ENCODE results near the gene RHOG. TPM values are rescaled to one million over a fixed set of nuclear protein-coding genes. Genes with fewer than 3 reads are reported as not detected.

Gene RHOG
- total RNA-seq, 1 donor from 2014 or later = 5.5 TPM

- no peak overlapping the region for H3K4me3 ChIP-seq (ENCODE audit: low read depth, low read length)
- TF ChIP-seq CTCF (IDR thresholded peaks at IDR 0.05; ENCODE audit: insufficient read depth, low read length, severe bottlenecking) = no peak
- no peaks in the 10 kb centered on the region for H3K27me3 ChIP-seq (ENCODE audit: control insufficient read depth, insufficient read depth, low read length)
- FAIRE-seq = no peak
- H3K36me3 ChIP-seq (ENCODE audit: control insufficient read depth, insufficient read depth, low read length) = peaks cover 4% of the 10 kb centered on the region
- no peak for DNase-seq (ENCODE audit: low read depth)
These were observed 5.0 kb downstream of the RHOG start for GRCh38 chr11:3835751-3836150.

GRCh38 chr11:3834664-3835461 lies 5.9 kb downstream of the RHOG start:
- FAIRE-seq (no peak), DNase-seq (ENCODE audit: low read depth) (peak; percentile 55)
- H3K36me3 ChIP-seq (ENCODE audit: control insufficient read depth, insufficient read depth, low read length) = peaks cover 6% of the 10 kb centered on the region
- TF ChIP-seq CTCF (IDR thresholded peaks at IDR 0.05; ENCODE audit: insufficient read depth, low read length, severe bottlenecking) = no peak
- no peak overlapping the region for H3K4me3 ChIP-seq (ENCODE audit: low read depth, low read length)
- H3K27me3 ChIP-seq (ENCODE audit: control insufficient read depth, insufficient read depth, low read length) = no peaks in the 10 kb centered on the region

GRCh38 chr11:3834349-3834663 lies 6.5 kb downstream of the RHOG start:
- no peak overlapping the region for H3K4me3 ChIP-seq (ENCODE audit: low read depth, low read length)
- FAIRE-seq (no peak), DNase-seq (ENCODE audit: low read depth) (no peak)
- no peak for TF ChIP-seq CTCF (IDR thresholded peaks at IDR 0.05; ENCODE audit: insufficient read depth, low read length, severe bottlenecking)
- peaks cover 6% of the 10 kb centered on the region for H3K36me3 ChIP-seq (ENCODE audit: control insufficient read depth, insufficient read depth, low read length)
- no peaks in the 10 kb centered on the region for H3K27me3 ChIP-seq (ENCODE audit: control insufficient read depth, insufficient read depth, low read length)

GRCh38 chr11:3833449-3833848 lies 7.3 kb downstream of the RHOG start:
- TF ChIP-seq CTCF (IDR thresholded peaks at IDR 0.05; ENCODE audit: insufficient read depth, low read length, severe bottlenecking) = no peak
- H3K4me3 ChIP-seq (ENCODE audit: low read depth, low read length) = no peak overlapping the region
- FAIRE-seq = no peak
- H3K36me3 ChIP-seq (ENCODE audit: control insufficient read depth, insufficient read depth, low read length) = peaks cover 6% of the 10 kb centered on the region
- DNase-seq (ENCODE audit: low read depth) = no peak
- no peaks in the 10 kb centered on the region for H3K27me3 ChIP-seq (ENCODE audit: control insufficient read depth, insufficient read depth, low read length)

GRCh38 chr11:3832816-3833215 lies 7.9 kb downstream of the RHOG start:
- DNase-seq (ENCODE audit: low read depth) (no peak), FAIRE-seq (no peak)
- Histone ChIP-seq H3K4me3 (ENCODE audit: low read depth, low read length) (no peak overlapping the region), H3K36me3 (ENCODE audit: control insufficient read depth, insufficient read depth, low read length) (peaks cover 6% of the 10 kb centered on the region), H3K27me3 (ENCODE audit: control insufficient read depth, insufficient read depth, low read length) (no peaks in the 10 kb centered on the region)
- TF ChIP-seq CTCF (IDR thresholded peaks at IDR 0.05; ENCODE audit: insufficient read depth, low read length, severe bottlenecking) = no peak

All from bronchial epithelial cell (primary cell).